ENCODE results near the gene SP140L. TPM values are rescaled to one million over a fixed set of nuclear protein-coding genes. Genes with fewer than 3 reads are reported as not detected.

SP140L gene
- total and polyA plus RNA-seq, 10 of the 15 experiments (the other 5 are each of a cell fraction or from before 2014, with no cell fraction given), result 4.7 to 28.6 (median 15.0) TPM

GRCh38 chr2:230305416-230306275 lies 21.3 kb upstream of the SP140L start:
- H4K20me1 ChIP-seq (ENCODE audit: control insufficient read depth, insufficient read depth), result no peaks in the 10 kb centered on the region
- intact Hi-C loops (cut with micrococcal nuclease; ENCODE audit: unreplicated experiment), result no loop called here
- ChIA-PET CTCF (no interaction called here), SMC1A (ENCODE audit: uncharacterized antibody, unreplicated experiment) (interaction anchor here (0.9 kb wide), 1 partner anchor 9 kb away, joined by 4 read pairs; no protein-coding TSS in a partner anchor), POLR2A (no interaction called here), RAD21 (ENCODE audit: unreplicated experiment) (no interaction called here)
- no peak overlapping the region for H3K4me3 ChIP-seq
- no peak for ATAC-seq
- no peak overlapping the region for H3K27ac ChIP-seq (ENCODE audit: control insufficient read depth, insufficient read depth)
- no TSS peak for BruUV-seq (replicated peaks)
- H3K4me2 ChIP-seq (ENCODE audit: control insufficient read depth, insufficient read depth), result no peak overlapping the region
- H2AFZ ChIP-seq (ENCODE audit: control insufficient read depth, low read depth, low read length), result no peak overlapping the region
- H3K27me3 ChIP-seq (replicated peaks in 1 of 2; ENCODE audit: control insufficient read depth in 2 of 2, insufficient read depth in 2 of 2, low read length in 1 of 2), result no peaks in the 10 kb centered on the region
- DNase-seq (ENCODE audit: low read depth, low spot score), result no peak
- H3K9ac ChIP-seq (ENCODE audit: control insufficient read depth, insufficient read depth, low read length), result no peak overlapping the region
- FAIRE-seq, result no peak
- 95% methylated on average over 22 of the region's 23 CpGs for WGBS (ENCODE audit: insufficient coverage, insufficient replicate concordance, low lambda C conversion rate, missing lambda C conversion rate)
- no peak for TF ChIP-seq ZBED1 (IDR thresholded peaks at IDR 0.05; ENCODE audit: borderline replicate concordance)
- TF ChIP-seq POLR2A (IDR thresholded peaks at IDR 0.05; ENCODE audit: low read depth, low read length), result peak; percentile 35
- TF ChIP-seq CHD2 (IDR thresholded peaks at IDR 0.05; ENCODE audit: borderline replicate concordance, low read depth, low read length), result no peak
- TF ChIP-seq PAX8 (IDR thresholded peaks at IDR 0.05), result no peak
- no peak for TF ChIP-seq WRNIP1 (IDR thresholded peaks at IDR 0.05; ENCODE audit: borderline replicate concordance, low read depth, low read length)
- no peak for TF ChIP-seq IRF3 (IDR thresholded peaks at IDR 0.05)
- no peak for TF ChIP-seq MTA2 (IDR thresholded peaks at IDR 0.05; ENCODE audit: low read depth)
- H3K9me3 ChIP-seq (replicated peaks; ENCODE audit: control insufficient read depth, insufficient read depth, low read length), result no peaks in the 10 kb centered on the region; the same call in 2 of the 3 replicates
- H3K4me1 ChIP-seq (ENCODE audit: control insufficient read depth, insufficient read depth, low read length), result no peaks in the 10 kb centered on the region
- H3K79me2 ChIP-seq (ENCODE audit: control insufficient read depth, insufficient read depth, low read length), result no peaks in the 10 kb centered on the region
- H3K36me3 ChIP-seq (ENCODE audit: control insufficient read depth in 2 of 2, insufficient read depth in 2 of 2, low read length in 1 of 2), result peaks cover 4 to 19% of the 10 kb centered on the region in 2 experiments; a peak in 3 of 4 replicates
- in situ Hi-C loops (cut with MboI), result no loop called here

Data from GM12878 (cell line).